GM12801 (cell line): ENCODE data around the gene IL26.

ENCODE experiments used
- TF ChIP-seq, protein P1 (sequence below): IDR thresholded peaks from one replicate; pipeline ENCODE4 v1.5.1; 2011; ENCODE audit warnings: control low read depth; ENCODE audit not compliant: insufficient read length; ENCODE audit errors: extremely low read depth

The IL26 gene

DNA sequence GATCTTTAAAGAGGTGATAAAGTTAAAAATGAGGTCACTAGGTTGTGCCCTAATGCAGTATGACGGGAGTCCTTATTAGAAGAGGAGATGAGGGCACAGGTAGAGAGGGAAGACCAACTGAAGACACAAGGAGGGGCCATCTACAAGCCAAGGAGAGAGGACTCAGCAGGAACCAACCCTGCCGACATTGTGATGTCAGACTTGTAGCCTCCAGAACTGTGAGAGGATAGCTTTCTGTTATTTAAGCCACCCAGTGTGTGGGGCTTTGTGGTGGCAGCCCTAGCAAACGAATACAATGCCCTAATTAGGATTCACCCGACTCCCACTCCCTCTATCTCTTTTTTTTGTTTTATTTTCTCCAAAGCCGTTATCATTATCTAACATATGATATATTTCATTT is 7.9 kb upstream of the IL26 start:
- TF ChIP-seq, protein P1, sequence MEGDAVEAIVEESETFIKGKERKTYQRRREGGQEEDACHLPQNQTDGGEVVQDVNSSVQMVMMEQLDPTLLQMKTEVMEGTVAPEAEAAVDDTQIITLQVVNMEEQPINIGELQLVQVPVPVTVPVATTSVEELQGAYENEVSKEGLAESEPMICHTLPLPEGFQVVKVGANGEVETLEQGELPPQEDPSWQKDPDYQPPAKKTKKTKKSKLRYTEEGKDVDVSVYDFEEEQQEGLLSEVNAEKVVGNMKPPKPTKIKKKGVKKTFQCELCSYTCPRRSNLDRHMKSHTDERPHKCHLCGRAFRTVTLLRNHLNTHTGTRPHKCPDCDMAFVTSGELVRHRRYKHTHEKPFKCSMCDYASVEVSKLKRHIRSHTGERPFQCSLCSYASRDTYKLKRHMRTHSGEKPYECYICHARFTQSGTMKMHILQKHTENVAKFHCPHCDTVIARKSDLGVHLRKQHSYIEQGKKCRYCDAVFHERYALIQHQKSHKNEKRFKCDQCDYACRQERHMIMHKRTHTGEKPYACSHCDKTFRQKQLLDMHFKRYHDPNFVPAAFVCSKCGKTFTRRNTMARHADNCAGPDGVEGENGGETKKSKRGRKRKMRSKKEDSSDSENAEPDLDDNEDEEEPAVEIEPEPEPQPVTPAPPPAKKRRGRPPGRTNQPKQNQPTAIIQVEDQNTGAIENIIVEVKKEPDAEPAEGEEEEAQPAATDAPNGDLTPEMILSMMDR = no peak

DNA sequence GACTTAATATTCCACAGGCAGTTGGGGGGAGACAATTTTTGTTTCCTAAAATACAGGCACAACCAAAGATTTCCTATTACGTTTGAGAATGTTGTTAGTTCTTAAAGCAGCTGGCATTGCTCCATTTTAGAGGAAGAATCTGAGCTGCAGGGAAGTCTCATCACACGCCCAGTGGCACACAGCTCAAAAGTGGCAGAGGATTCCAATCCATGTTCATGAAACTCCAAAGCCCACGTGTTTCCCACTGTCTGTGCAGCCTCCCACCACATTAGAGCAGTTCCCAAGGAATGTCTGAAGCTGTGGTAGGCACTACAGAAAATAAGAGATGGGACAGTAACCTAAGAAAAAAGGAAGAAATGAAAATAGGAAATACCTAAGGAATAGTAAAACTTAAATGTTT is 6.1 kb upstream of the IL26 start:
- TF ChIP-seq, protein P1 = no peak

DNA sequence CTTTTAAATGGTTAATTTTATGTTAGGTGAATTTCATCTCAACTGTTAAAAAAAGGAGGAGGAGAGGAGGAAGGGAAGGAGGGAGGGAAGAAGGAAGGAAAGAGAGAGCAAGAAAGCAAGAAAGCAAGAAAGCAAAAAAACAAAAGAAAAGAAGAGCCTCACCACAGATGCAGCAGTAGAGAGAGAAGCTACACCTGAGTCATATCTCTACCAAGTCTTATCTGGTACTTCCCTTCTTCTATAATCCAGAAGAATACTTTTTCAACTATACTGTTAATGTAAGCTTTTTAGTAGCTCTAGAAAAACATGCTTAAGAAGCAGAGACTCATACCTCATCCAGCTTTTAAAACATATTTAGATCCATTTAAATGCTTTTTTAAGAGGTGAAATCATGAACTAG is 5.6 kb upstream of the IL26 start:
- TF ChIP-seq, protein P1 = no peak

DNA sequence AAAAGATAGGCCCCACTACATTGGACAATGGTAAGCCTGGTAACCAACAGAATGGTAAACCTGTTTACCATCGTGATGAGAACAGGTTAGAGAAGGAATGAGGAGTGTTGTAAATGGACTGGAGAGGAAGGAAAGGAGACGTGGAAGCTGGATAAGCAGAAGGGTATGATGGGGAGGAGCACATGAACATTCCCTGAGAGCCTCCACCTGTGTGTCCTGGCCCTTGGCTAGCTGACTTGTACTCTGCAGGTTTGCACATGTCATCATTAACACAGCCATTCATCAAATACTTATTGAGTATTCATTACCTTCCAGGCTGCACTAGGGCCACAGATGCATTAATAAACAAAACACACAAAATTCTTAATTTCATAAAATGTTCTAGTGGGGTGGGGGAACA is 4.3 kb upstream of the IL26 start:
- TF ChIP-seq, protein P1 = no peak

DNA sequence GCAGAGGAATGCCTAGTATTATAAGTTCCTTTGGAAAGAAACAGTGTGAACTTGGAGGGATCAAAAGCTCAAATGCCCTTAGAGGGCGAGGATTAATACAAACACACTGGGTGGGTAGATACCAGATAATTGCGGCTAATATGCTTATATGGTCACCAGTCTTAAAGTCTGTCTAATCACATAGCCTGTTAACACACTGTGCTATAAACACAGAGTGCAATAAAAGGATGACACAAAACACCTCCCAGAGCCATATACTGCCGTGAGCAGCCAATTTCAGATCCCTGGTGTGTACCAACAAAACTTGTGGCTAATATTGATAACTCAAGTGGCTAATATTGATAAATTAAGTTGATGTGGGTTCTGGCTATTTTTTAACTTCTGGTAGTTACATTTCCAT is 1.7 kb upstream of the IL26 start:
- TF ChIP-seq, protein P1 = no peak

DNA sequence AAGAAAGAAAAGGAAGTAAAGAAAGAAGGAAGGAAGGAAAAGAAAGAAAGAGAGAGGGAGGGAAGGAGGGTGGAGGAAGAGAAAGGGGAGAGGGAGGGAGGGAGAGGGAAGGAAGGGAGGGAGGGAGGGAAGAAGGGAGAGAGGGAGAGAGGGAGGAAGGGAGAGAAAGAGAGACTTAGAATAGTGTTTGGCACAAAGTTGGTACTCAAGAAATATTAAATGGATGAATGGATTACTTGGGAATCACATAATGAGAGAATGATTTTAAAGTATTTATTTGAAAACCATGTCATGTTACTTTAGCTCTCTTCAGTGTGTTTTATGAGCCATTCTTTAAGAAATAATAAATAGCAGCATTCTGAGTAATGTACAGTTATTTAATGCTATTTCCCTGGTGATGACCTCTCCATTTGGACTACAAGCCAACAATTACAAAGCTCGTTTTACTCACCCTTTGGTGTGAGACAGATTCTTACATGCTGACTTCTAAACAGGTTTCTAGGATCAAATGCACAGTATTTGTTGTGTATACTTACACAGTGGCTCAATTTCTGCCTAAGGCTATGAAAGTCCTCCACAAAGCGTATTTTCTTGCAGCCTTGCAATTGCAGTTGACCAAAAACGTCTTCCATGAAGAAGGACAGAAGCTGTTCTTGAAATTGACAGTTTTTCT is 861 bp downstream of the IL26 start:
- TF ChIP-seq, protein P1 = no peak

DNA sequence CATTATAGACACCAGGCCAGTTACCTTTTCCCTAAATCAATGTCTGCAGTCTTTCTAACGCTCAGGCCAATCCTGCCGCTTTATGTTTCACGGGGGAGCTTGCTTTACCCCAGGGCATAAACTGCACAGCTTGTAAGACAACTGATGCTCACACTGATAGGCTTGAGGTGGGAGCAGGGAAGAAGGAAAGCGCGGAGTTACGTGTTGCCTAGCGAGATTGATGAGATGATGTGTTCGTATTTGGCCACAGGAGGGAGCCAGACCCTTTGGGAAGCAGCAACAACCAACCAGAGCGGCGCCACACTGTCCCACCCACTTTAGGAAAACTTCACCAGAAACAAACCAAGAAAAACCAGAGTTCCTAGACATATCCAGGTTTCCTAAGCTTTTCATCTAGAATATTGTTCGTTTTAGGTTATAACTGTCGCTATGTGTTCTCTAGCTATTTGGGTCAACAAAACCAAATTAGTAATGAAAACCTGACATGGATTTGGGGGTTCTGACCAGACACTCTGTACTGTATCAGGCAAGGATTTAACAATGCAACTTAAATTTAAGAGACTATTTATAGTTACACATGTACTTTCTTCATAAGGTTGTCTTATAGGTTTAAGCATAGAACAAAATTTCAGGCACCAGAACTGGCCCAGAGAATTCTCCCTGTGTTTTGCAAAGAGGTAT is 2.4 kb downstream of the IL26 start:
- TF ChIP-seq, protein P1 = no peak
